SK-N-DZ (cell line): ENCODE results near the gene GDPD4.

ENCODE experiments used
- DNase-seq: peaks from one replicate; pipeline ENCODE4 v3.0.0-alpha.2; 2015; ENCODE audit warnings: low spot score

The GDPD4 gene

GRCh38 chr11:77244277-77245027 is 57.0 kb downstream of the GDPD4 start:
- no peak for DNase-seq

- DNase-seq, result no peak
Measured at GRCh38 chr11:77236901-77237300, 64.6 kb downstream of the GDPD4 start.

GRCh38 chr11:77233011-77233410 is 68.5 kb downstream of the GDPD4 start:
- DNase-seq, result no peak

GRCh38 chr11:77232242-77232641 is 69.2 kb downstream of the GDPD4 start:
- DNase-seq, result no peak

GRCh38 chr11:77231800-77232199 is 69.7 kb downstream of the GDPD4 start:
- DNase-seq, result no peak

GRCh38 chr11:77230878-77231605 is 70.4 kb downstream of the GDPD4 start:
- no peak for DNase-seq

GRCh38 chr11:77223797-77224196 is 77.7 kb downstream of the GDPD4 start:
- DNase-seq, result no peak

- no peak for DNase-seq
Measured at GRCh38 chr11:77217156-77217555, 84.3 kb downstream of the GDPD4 start.

- no peak for DNase-seq
Measured at GRCh38 chr11:77215106-77215505, 86.4 kb downstream of the GDPD4 start.

- DNase-seq, result no peak
Measured at GRCh38 chr11:77214557-77214956, 86.9 kb downstream of the GDPD4 start.

- DNase-seq, result no peak
Measured at GRCh38 chr11:77213589-77214428, 87.7 kb downstream of the GDPD4 start.

- DNase-seq, result no peak
Measured at GRCh38 chr11:77213029-77213579, 88.4 kb downstream of the GDPD4 start.

- DNase-seq, result no peak
Measured at GRCh38 chr11:77212314-77213007, 89.0 kb downstream of the GDPD4 start.

- no peak for DNase-seq
Measured at GRCh38 chr11:77211594-77212251, 89.8 kb downstream of the GDPD4 start.

- DNase-seq, result no peak
Measured at GRCh38 chr11:77211040-77211451, 90.4 kb downstream of the GDPD4 start.

GRCh38 chr11:77209663-77210062 is 91.8 kb downstream of the GDPD4 start:
- no peak for DNase-seq

- no peak for DNase-seq
Measured at GRCh38 chr11:77208535-77208934, 93.0 kb downstream of the GDPD4 start.

- DNase-seq, result no peak
Measured at GRCh38 chr11:77207618-77208313, 93.7 kb downstream of the GDPD4 start.

- no peak for DNase-seq
Measured at GRCh38 chr11:77207019-77207485, 94.4 kb downstream of the GDPD4 start.
